ENCODE measurements around the gene VAMP4. TPM values are rescaled to one million over a fixed set of nuclear protein-coding genes. Genes with fewer than 3 reads are reported as not detected.
"Not testable (repeated sequence)": the region's sequence is repeated elsewhere in the genome, so short reads cannot be mapped to it uniquely, and the experiment has no call there.

The VAMP4 gene
- total RNA-seq, 1 donor from 2014 or later: 4.3 TPM

DNA sequence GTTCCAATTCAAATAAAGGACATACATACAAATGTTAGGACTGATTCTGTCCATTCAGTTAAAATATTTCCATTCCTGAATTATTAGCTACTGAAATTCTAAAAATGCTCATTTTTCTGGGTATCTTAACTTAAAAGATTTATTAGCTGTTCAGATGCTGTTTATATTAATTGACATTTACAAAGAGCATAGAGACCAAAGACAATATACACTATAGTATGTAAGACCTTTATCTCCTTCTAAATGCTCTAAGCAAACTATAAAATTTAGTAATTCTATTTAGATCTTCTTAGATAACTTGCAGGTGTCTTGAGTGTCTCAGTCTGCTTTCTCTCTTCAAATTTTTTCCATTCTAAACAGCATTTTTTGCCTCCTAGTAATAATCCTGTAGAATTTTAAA, 39.3 kb downstream of the VAMP4 start:
- DNase-seq (ENCODE audit: low read depth, low spot score): no peak

- DNase-seq (ENCODE audit: low read depth, low spot score): no peak
Observed at GRCh38 chr1:171699531-171699930, 42.3 kb downstream of the VAMP4 start.

DNA sequence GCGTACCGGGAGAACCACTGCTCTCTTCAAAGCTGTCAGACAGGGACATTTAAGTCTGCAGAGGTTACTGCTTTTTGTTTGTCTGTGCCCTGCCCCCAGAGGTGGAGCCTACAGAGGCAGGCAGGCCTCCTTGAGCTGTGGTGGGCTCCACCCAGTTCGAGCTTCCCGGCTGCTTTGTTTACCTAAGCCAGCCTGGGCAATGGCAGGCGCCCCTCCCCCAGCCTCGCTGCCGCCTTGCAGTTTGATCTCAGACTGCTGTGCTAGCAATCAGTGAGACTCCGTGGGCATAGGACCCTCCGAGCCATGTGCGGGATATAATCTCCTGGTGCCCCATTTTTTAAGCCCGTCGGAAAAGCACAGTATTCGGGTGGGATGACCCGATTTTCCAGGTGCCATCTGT, 46.1 kb downstream of the VAMP4 start:
- DNase-seq (ENCODE audit: low read depth, low spot score): not testable (repeated sequence)

DNA sequence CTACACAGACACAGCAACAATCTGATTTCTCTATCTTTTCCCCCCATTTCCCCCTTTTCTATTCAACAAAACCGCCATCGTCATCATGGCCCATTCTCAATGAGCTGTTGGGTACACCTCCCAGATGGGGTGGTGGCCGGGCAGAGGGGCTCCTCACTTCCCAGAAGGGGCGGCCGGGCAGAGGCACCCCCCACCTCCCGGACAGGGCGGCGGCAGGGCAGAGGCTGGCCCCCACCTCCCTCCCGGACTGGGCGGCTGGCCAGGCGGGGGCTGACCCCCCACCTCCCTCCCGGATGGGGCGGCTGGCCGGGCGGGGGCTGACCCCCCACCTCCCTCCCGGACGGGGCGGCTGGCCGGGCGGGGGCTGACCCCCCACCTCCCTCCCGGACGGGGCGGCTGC, 48.3 kb downstream of the VAMP4 start:
- not testable (repeated sequence) for DNase-seq (ENCODE audit: low read depth, low spot score)

DNA sequence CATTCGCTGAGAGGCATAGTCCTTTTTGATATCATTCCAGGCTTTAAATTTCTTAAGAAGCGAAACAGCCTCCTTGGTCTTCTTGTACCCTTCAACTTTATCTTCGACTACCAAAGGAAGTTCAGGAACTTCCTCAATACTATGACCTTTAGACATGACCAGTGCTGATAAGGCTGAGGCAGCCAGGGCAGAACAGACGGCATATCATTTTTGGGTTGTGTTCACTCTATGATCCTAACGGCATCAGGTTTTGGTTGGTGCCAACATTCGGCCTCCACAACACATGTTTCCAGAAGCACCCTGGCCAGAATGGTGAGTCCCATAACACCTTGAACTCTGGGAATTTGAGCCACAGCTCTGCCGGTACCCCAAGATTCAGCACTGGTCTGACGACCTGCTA, 58.0 kb downstream of the VAMP4 start:
- no peak for DNase-seq (ENCODE audit: low read depth, low spot score)

DNA sequence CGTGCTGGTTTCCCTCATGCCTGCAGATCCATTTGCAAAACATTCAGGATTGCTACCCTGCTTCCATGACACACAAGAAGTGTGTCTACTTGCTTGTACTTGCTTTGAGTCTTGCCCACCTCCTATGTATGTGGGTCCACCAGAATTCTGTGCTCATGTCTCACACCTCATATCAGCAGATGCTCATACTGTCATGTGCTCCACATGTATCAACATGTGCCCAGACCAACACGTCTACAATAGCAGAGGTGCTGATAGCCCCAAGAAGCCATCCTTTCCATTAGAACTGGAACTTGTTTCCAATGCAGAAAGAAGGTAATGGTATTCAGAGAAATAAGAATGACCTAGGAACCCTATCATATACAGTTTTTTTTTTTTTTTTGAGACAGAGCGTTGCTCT, 61.5 kb downstream of the VAMP4 start:
- DNase-seq (ENCODE audit: low read depth, low spot score): no peak

DNA sequence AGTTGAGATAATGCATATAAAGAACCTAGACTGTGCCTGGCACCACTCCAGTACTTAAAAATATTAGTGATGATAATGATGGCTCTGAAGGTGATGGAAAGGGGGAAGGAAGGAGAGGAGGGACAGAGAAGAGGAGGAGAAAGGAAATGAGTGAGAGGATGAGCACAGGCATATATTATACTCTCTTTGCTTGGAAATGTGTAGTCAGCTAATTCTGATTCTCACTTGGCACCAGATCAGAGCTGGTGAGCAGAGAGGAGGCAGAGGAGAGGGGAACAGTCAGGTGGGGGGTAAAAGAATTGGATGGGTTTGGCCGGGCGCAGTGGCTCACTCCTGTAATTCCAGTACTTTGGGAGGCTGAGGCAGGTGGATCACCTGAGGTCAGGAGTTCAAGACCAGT, 65.0 kb downstream of the VAMP4 start:
- no peak for DNase-seq (ENCODE audit: low read depth, low spot score)

- no peak for DNase-seq (ENCODE audit: low read depth, low spot score)
Observed at GRCh38 chr1:171674431-171675405, 67.1 kb downstream of the VAMP4 start.

DNA sequence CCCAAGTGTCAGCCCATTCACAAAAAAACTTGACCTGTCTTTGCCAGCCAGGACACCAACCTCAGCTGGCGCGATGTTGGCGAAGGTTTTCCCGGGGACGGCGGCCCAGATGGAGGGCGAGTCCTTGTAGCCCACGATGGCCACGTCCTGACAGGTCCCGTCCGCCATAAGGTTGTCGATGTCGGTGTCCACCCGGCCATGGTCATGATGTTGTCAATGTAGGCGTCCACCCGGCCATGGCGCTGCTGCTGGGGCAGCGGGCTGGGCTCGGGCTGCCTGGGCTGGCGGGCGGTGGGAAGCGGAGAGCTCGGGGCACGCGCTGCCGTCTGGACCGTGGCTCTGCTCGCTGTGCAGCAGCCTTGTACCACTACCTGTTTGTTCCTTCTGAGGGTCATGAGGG, 71.1 kb downstream of the VAMP4 start:
- DNase-seq (ENCODE audit: low read depth, low spot score): no peak

GRCh38 chr1:171668372-171668771, 73.5 kb downstream of the VAMP4 start:
- DNase-seq (ENCODE audit: low read depth, low spot score): no peak

DNA sequence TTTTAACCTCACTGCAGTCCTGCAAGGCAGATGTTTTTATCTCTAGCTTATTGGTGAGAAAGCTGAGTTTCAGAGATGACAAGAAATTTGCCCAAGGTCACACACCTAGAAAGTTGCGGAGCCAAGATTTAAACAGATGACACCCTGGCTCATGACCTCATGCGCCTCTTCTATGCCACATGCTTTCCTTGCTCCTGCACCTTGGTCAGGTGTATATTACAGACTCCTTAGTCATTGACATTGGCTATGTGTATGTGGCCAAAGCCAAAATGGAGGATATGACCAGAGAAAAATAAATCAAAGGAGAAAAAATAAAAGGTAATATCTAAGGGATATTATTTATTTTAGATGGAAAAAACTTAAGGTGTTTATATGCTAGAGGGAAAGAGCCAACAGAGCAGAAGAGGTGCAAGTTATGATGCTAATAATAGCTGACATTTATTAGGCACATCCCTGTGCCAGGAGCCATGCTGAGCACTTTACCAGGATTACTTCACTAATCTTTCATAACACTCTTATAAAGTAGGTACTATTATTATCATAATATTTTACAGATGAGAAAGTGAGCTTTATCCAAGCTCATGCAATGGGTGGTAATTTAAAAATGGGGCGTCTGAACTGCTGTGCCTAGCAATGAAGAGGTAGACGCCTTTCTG, 75.6 kb downstream of the VAMP4 start:
- no peak for DNase-seq (ENCODE audit: low read depth, low spot score)

GRCh38 chr1:171664976-171665375, 76.9 kb downstream of the VAMP4 start:
- DNase-seq (ENCODE audit: low read depth, low spot score): no peak

- DNase-seq (ENCODE audit: low read depth, low spot score): no peak
Observed at GRCh38 chr1:171663854-171664575, 77.8 kb downstream of the VAMP4 start.

DNA sequence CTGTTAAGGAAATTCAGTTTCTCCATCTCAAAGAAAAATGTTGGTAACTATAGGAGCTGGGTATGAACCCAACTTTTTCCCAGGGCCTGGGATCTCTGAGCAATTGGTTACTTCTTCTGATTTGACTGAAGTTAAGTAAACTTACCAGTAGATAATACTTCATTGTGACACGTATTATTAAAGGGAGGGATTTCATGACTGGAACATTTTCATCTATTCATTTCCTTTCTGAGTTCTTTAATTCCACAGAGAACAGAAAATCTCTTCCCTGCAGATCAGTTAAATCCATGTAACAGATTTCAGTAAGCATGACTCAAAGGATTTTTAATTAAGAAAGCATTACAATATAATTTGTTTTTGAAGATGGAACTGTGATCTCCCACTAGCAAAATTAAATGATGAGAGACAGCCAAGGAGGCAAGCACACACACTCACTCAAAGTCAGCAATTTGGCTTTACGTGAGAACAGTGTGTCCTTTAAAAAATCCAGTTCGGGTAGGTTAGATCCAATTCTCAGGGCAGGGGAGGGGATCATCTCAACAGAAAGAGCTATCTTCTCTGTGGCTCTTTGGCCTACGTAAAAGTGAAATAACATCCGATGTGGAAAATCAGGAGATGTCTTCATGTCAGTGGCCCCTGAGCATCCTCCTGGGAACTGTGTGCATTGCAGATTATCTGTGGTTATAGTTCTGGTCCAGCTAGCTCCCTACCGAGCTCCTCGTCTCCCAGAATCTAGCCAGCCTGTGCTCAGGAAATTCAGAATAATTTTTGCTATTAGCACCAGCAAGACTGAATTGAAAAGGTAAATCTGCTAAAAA, 78.6 kb downstream of the VAMP4 start:
- no peak for DNase-seq (ENCODE audit: low read depth, low spot score)

GRCh38 chr1:171661076-171661650, 80.7 kb downstream of the VAMP4 start:
- no peak for DNase-seq (ENCODE audit: low read depth, low spot score)

DNA sequence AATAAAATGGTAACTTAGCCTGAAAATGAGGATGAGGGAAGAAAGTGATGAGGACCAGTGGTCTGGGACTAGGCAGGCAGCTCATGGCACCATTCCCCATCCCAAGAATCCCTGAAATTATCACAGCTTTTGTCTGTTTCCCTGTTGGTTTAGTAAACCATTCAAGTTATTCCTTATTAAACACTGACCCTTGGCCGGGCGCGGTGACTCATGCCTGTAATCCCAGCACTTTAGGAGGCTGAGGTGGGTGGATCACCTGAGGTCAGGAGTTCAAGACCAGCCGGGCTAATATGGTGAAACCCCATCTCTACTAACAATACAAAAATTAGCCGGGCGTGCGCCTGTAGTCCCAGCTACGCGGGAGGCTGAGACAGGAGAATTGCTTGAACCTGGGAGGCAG, 85.7 kb downstream of the VAMP4 start:
- DNase-seq (ENCODE audit: low read depth, low spot score): not testable (repeated sequence)

DNA sequence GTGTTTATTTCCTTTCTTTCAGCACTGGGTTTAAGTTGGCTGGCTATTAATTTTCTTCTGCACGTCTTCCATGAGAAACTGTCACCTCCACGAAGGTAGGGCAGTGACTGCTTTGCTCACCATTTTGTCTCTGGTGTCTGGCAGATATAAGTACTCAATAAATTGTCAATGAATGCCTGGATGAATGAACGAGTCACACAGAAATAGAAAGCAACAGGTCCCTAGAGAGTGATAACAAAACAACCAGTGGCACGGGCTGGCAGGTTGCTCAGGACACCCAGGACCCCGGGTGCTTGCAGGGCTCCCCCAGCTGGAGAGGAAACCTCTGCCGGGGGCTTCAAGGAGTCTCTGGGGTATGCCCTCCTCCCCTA, 86.1 kb downstream of the VAMP4 start:
- no peak for DNase-seq (ENCODE audit: low read depth, low spot score)

DNA sequence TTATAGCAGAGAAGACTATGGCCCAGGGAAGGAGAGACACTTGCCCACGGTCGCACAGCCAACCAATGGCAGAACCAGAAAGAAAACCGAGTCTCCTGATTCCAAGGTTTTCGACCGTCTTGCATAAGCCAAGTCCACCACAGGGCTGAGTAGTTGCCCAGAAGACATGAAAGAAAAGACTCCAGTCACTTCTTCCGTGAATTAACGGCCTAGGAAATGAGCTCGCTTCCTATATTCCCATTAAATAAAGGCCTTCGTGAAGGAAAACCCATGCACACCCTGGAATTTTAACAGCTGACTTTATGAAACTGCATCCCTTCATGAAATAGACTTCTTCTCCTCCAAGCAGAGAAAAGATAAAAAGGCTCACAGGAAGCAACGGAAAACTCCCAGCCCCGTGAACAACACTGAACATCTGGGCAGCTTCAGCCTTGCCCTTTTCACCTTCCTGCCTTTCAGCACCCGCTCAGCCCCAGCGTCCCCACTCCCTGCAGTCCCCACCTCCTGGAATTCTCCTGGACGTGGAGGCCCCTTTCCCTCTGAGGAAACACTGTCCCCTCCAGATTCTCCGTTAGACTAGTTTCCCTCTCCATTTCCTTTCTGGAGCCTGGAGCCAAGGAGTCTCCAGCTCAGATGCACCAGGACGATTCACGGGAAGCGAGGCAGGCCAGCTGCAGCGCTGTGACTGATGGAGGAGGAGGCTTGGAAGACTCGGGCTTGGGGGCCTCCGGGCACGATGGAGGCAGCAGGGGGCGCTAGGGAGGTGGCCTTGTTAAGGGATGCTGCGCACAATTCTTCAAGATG, 86.7 kb downstream of the VAMP4 start:
- DNase-seq (ENCODE audit: low read depth, low spot score): peak; percentile 51

DNA sequence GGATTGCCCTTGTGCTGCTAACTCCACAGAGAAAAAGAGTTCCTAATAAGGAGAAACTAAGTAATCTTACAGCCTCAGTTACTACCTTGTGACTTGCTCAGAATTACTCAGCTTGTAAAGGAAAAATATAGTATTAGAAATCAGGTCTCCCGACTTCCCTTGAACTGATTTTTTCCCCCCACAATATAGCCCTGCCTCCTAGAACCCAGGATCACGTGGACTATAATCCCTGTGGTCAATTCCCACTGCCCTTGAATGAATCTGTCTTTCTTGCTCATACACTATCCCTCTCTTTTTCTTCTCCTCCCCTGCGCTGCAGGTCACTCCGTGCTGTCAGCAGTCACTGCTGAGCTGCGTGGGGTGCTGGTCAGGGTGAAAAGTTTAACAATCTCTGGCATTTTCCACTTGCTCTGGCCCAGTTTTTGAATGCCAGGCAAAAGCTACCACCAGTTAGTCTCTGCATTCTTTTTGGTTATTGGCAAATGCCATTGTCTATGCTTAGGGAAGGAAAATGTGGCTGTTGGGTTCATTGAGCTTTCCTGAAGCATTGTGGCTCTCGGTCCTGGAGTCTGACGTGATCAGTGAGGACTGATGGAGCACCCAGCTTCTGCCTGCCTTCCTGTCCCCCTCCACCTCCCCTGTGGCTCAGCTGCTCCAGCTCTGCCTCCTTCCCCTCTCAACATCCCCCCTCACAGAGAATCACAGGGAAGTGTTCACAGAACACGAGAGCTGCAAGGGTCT, 87.5 kb downstream of the VAMP4 start:
- no peak for DNase-seq (ENCODE audit: low read depth, low spot score)
